GM12878 (cell line): ENCODE results near the gene CTNNA2. TPM values are rescaled to one million over a fixed set of nuclear protein-coding genes. Genes with fewer than 3 reads are reported as not detected.

Experiments used
- ATAC-seq: fragments of 200-7000 bp; cut with Tn5 transposase; 3 replicates; pipeline ENCODE4 v1.9.1; 2020; ENCODE audit warnings: mild to moderate bottlenecking, moderate library complexity
- BruUV-seq: library from RNA; stranded (reverse); fragments of 400-500 nt; replicated peaks from 2 replicates; lab custom pipeline; 2021; lab: Mats Ljungman, UMichigan
- CTCF ChIA-PET: fragments of 300-600 bp; sonication (Branson Sonifier 250); formaldehyde crosslinking; extraction: SDS; loops from one replicate; lab custom pipeline; 2021; ENCODE audit warnings: inconsistent platforms; lab: Yijun Ruan, JAX
- POLR2A ChIA-PET: fragments of 350-600 bp; formaldehyde crosslinking; extraction: SDS; loops from one replicate; lab custom pipeline; 2021; ENCODE audit warnings: inconsistent platforms; lab: Charles Lee
- RAD21 ChIA-PET: fragments of 300-600 bp; sonication (Branson Sonifier 250); formaldehyde crosslinking; loops from one replicate; lab custom pipeline; 2023; ENCODE audit warnings: antibody characterized with exemption; ENCODE audit not compliant: unreplicated experiment; lab: Charles Lee
- SMC1A ChIA-PET: fragments of 300-600 bp; sonication (Branson Sonifier 250); formaldehyde crosslinking; loops from one replicate; lab custom pipeline; 2023; ENCODE audit not compliant: unreplicated experiment, uncharacterized antibody; lab: Charles Lee
- DNase-seq: peaks from one replicate; pipeline ENCODE4 v3.0.0-alpha.2; 2011; ENCODE audit warnings: low read depth, low spot score
- FAIRE-seq: peaks from 3 replicates; lab custom pipeline; 2011; peaks lifted over from hg19 to GRCh38; lab: Jason Lieb, UNC
- H2AFZ ChIP-seq: 2 replicates; pipeline ENCODE4 v1.6.0; 2011; ENCODE audit warnings: low read depth, low read length, control low read depth; ENCODE audit not compliant: control insufficient read depth
- H3K27ac ChIP-seq: 2 replicates; pipeline ENCODE4 v1.5.1; 2011; ENCODE audit warnings: control low read depth; ENCODE audit not compliant: control insufficient read depth, insufficient read depth
- H3K27me3 ChIP-seq, 2 experiments: replicated peaks in 1 of 2; 2 replicates each; pipeline versions ENCODE4 v1.6.0 to v1.6.1; 2011; ENCODE audit warnings: low read length in 1 of 2; ENCODE audit not compliant: control insufficient read depth in 2 of 2, insufficient read depth in 2 of 2
- H3K36me3 ChIP-seq, 2 experiments: 2 replicates each; pipeline ENCODE4 v1.5.1; 2011; ENCODE audit warnings: low read length in 1 of 2; ENCODE audit not compliant: control insufficient read depth in 2 of 2, insufficient read depth in 2 of 2
- H3K4me1 ChIP-seq: 2 replicates; pipeline ENCODE4 v1.6.1; 2011; ENCODE audit warnings: mild to moderate bottlenecking, low read length, moderate library complexity, mixed read lengths; ENCODE audit not compliant: control insufficient read depth, insufficient read depth
- H3K4me2 ChIP-seq: 2 replicates; pipeline ENCODE4 v1.6.0; 2011; ENCODE audit warnings: control low read depth; ENCODE audit not compliant: control insufficient read depth, insufficient read depth
- H3K4me3 ChIP-seq: fragments of 200-600 bp; sonication (generic); 2 replicates; pipeline ENCODE4 v1.5.1; 2016
- H3K79me2 ChIP-seq: 2 replicates; pipeline ENCODE4 v1.6.0; 2011; ENCODE audit warnings: low read length; ENCODE audit not compliant: control insufficient read depth, insufficient read depth
- H3K9ac ChIP-seq: 2 replicates; pipeline ENCODE4 v1.8.0; 2011; ENCODE audit warnings: low read length, control low read depth, mixed read lengths; ENCODE audit not compliant: control insufficient read depth, insufficient read depth
- H3K9me3 ChIP-seq: replicated peaks from 3 replicates; pipeline ENCODE4 v1.5.1; 2011; ENCODE audit warnings: mild to moderate bottlenecking, low read length; ENCODE audit not compliant: control insufficient read depth, insufficient read depth
- H4K20me1 ChIP-seq: 2 replicates; pipeline ENCODE4 v1.6.0; 2011; ENCODE audit not compliant: control insufficient read depth, insufficient read depth
- BCL3 ChIP-seq: IDR thresholded peaks from 2 replicates; pipeline ENCODE4 v1.6.1; 2011; ENCODE audit warnings: borderline replicate concordance, low read depth, mild to moderate bottlenecking, moderate library complexity, low read length; ENCODE audit not compliant: insufficient read depth, poor library complexity, severe bottlenecking
- MEF2A ChIP-seq: IDR thresholded peaks from 2 replicates; pipeline ENCODE4 v1.6.1; 2011; ENCODE audit warnings: low read depth, mild to moderate bottlenecking, low read length, moderate library complexity; ENCODE audit not compliant: insufficient read depth
- RCOR1 ChIP-seq: conservative IDR thresholded peaks from 2 replicates; pipeline ENCODE4 v1.6.1; 2012; ENCODE audit warnings: low read depth, low read length, improper control_type of control experiment
- RUNX3 ChIP-seq: IDR thresholded peaks from 2 replicates; pipeline ENCODE4 v1.6.1; 2012; ENCODE audit warnings: low read length, inconsistent platforms
- TBL1XR1 ChIP-seq: IDR thresholded peaks from 2 replicates; pipeline ENCODE4 v1.6.1; 2012; ENCODE audit warnings: low read depth, low read length, improper control_type of control experiment
- ZNF274 ChIP-seq: IDR thresholded peaks from one replicate; pipeline ENCODE4 v1.8.0; 2011; ENCODE audit not compliant: insufficient read length, insufficient read depth
- ZNF384 ChIP-seq: IDR thresholded peaks from 2 replicates; pipeline ENCODE4 v1.6.1; 2012; ENCODE audit warnings: low read depth, mild to moderate bottlenecking, low read length, improper control_type of control experiment, borderline replicate concordance
- WGBS: methylation state at CpG from one replicate; pipeline ENCODE4 v1.1.6; 2016; ENCODE audit warnings: low lambda C conversion rate; ENCODE audit not compliant: insufficient replicate concordance, insufficient coverage; ENCODE audit errors: missing lambda C conversion rate; 5-methylcytosine and 5-hydroxymethylcytosine counted together
- in situ Hi-C: fragments of 300-500 bp; cut with MboI; formaldehyde crosslinking; loops from 9 replicates; pipeline ENCODE4 v1.14.3; 2018; ENCODE audit warnings: mixed read lengths
- intact Hi-C: fragments of 100-400 bp; cut with micrococcal nuclease; formaldehyde crosslinking; loops from one replicate; pipeline ENCODE4 v1.14.2; 2022; ENCODE audit not compliant: unreplicated experiment
- polyA plus RNA-seq, 11 experiments: library from polyadenylated mRNA; depleted of rRNA in 4 of 11; unstranded in 6 of 11; stranded (reverse) in 5 of 11; fragments of >200 nt; fragmentation: Nextera tagmentation in 4 of 11; fragmentation: Illumina TruSeq in 1 of 11; extraction: Ambion mirVana in 4 of 11; extraction: Trizol in 1 of 11; gene quantifications; 1 replicate in 1 of 11; 2 replicates in 10 of 11; pipeline versions ENCODE4 v1.2.1 to v1.2.3, GENCODE V29; 2011 to 2016; ENCODE audit warnings: inconsistent platforms in 2 of 11, missing spikeins in 2 of 11, low read depth in 1 of 11
- total RNA-seq, 4 experiments: library from RNA; depleted of rRNA in 3 of 4; stranded (reverse); fragments of >200 nt in 3 of 4; fragmentation: Illumina TruSeq in 1 of 4; extraction: Trizol in 1 of 4; gene quantifications; 2 replicates each; pipeline versions ENCODE4 v1.2.1 to v1.2.3, GENCODE V29; 2013 to 2021
- TF ChIP-seq, protein P1 (sequence below): fragments of 450-650 bp; IDR thresholded peaks from 2 replicates; pipeline ENCODE4 v1.6.1; 2017; ENCODE audit warnings: mild to moderate bottlenecking, moderate library complexity

Gene CTNNA2
- total and polyA plus RNA-seq, 10 of the 15 experiments (the other 5 are each of a cell fraction or from before 2014, with no cell fraction given): 2.4 to 36.2 (median 6.6) TPM

- Histone ChIP-seq H3K36me3 (no peaks in the 10 kb centered on the region), H3K27me3 (no peaks in the 10 kb centered on the region), H3K4me1 (no peaks in the 10 kb centered on the region), H3K27ac (no peak overlapping the region), H2AFZ (no peak overlapping the region), H3K9me3 (no peaks in the 10 kb centered on the region), H3K9ac (no peak overlapping the region), H3K79me2 (no peaks in the 10 kb centered on the region), H3K4me2 (no peak overlapping the region), H3K4me3 (no peak overlapping the region), H4K20me1 (no peaks in the 10 kb centered on the region)
- in situ Hi-C loops: no loop called here
- no peak for DNase-seq
- ChIA-PET RAD21 (no interaction called here), CTCF (no interaction called here), POLR2A (no interaction called here), SMC1A (no interaction called here)
- 21% methylated on average over 4 of the region's 4 CpGs for WGBS
- no peak for TF ChIP-seq ZNF274
- TF ChIP-seq MEF2A: no peak
- TF ChIP-seq BCL3: no peak
- TF ChIP-seq ZNF384: no peak
- TF ChIP-seq TBL1XR1: no peak
- ATAC-seq: no peak
- intact Hi-C loops: no loop called here
- no TSS peak for BruUV-seq
- FAIRE-seq: no peak
Measured at GRCh38 chr2:79757526-79757925, 244.7 kb downstream of the CTNNA2 start.

DNA sequence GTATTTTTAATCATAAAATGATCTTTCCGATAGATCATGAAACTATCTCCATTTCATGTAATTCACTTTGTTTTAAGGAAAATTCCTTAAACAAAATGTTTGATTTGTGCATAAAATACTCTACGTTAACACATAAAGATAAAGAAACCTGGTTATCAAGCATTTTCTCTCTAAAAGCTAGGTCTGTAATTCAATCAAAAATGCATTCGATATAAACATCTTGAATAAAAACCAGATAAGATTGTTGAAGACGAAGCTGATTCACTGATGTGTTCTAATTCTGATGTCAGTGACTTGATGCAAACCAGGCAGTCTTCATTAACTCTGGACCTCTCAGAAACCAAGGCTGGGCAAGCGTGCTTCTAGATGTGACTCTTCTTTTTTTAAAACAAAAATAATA lies 245.2 kb downstream of the CTNNA2 start:
- H3K36me3 ChIP-seq: no peaks in the 10 kb centered on the region
- H3K9ac ChIP-seq: no peak overlapping the region
- ChIA-PET POLR2A (no interaction called here), CTCF (no interaction called here), RAD21 (no interaction called here), SMC1A (no interaction called here)
- no peaks in the 10 kb centered on the region for H3K4me1 ChIP-seq
- no peaks in the 10 kb centered on the region for H4K20me1 ChIP-seq
- WGBS: 26% methylated on average over 5 of the region's 5 CpGs
- intact Hi-C loops: no loop called here
- in situ Hi-C loops: no loop called here
- H3K4me2 ChIP-seq: no peak overlapping the region
- ATAC-seq (no peak), DNase-seq (no peak), FAIRE-seq (no peak)
- no peak overlapping the region for H3K4me3 ChIP-seq
- no peaks in the 10 kb centered on the region for H3K27me3 ChIP-seq
- H3K79me2 ChIP-seq: no peaks in the 10 kb centered on the region
- TF ChIP-seq RCOR1: no peak
- TF ChIP-seq, protein P1, sequence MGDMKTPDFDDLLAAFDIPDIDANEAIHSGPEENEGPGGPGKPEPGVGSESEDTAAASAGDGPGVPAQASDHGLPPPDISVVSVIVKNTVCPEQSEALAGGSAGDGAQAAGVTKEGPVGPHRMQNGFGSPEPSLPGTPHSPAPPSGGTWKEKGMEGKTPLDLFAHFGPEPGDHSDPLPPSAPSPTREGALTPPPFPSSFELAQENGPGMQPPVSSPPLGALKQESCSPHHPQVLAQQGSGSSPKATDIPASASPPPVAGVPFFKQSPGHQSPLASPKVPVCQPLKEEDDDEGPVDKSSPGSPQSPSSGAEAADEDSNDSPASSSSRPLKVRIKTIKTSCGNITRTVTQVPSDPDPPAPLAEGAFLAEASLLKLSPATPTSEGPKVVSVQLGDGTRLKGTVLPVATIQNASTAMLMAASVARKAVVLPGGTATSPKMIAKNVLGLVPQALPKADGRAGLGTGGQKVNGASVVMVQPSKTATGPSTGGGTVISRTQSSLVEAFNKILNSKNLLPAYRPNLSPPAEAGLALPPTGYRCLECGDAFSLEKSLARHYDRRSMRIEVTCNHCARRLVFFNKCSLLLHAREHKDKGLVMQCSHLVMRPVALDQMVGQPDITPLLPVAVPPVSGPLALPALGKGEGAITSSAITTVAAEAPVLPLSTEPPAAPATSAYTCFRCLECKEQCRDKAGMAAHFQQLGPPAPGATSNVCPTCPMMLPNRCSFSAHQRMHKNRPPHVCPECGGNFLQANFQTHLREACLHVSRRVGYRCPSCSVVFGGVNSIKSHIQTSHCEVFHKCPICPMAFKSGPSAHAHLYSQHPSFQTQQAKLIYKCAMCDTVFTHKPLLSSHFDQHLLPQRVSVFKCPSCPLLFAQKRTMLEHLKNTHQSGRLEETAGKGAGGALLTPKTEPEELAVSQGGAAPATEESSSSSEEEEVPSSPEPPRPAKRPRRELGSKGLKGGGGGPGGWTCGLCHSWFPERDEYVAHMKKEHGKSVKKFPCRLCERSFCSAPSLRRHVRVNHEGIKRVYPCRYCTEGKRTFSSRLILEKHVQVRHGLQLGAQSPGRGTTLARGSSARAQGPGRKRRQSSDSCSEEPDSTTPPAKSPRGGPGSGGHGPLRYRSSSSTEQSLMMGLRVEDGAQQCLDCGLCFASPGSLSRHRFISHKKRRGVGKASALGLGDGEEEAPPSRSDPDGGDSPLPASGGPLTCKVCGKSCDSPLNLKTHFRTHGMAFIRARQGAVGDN: no peak
- no peak for TF ChIP-seq RUNX3
- TF ChIP-seq, all 136 proteins: peak for 0
- BruUV-seq: no TSS peak
- no peak overlapping the region for H3K27ac ChIP-seq
- no peaks in the 10 kb centered on the region for H3K9me3 ChIP-seq
- H2AFZ ChIP-seq: no peak overlapping the region
